HG03460 (cell line): Measurements from ENCODE around the gene PBRM1.

Experiments used
- ATAC-seq: cut with Tn5 transposase; IDR thresholded peaks from one replicate; pipeline ENCODE4 v1.9.1; 2021; ENCODE audit not compliant: unreplicated experiment

PBRM1 gene

DNA sequence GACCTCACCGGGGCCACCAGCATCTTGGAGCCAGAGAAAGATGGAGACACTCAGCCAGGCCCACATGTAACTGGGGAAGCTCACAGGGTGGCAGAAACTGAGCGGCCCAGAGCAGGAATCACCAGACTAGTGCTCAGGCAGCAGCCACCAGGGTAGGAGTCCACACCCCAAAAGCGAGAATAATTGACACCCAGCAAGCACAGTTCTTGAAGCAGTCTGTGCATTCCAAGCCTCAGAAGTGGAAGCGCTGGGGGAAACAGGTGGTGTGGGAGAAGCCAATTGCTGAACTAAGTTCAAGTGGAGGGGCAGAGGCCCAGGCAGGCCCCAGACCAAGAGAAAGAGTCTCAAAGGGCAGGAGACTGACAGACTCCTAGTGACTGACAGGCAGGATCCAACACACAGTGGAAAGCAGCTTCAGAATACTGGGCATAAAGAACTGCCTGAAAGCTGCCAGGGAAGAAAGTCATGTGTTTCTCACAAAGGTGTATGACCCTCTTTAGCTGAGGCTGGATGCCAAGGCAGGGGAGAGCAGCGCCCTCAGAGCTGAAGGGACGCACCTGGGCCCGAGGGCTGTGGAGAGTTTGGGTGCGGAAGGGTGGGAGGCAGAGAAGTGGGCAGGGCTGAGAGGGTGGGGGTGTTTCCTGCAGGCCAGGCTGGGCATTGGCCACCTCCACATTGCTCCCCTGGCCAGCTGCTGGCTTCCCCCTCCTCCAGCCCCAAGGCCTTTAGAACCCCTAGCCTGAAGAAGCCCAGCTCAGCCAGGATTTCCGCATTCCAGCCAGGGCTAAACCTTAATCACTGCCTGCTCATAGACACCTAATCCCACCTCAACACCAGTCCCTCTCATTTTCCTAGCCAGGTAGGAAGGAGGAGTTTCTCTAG lies 159.8 kb downstream of the PBRM1 start:
- no peak for ATAC-seq

DNA sequence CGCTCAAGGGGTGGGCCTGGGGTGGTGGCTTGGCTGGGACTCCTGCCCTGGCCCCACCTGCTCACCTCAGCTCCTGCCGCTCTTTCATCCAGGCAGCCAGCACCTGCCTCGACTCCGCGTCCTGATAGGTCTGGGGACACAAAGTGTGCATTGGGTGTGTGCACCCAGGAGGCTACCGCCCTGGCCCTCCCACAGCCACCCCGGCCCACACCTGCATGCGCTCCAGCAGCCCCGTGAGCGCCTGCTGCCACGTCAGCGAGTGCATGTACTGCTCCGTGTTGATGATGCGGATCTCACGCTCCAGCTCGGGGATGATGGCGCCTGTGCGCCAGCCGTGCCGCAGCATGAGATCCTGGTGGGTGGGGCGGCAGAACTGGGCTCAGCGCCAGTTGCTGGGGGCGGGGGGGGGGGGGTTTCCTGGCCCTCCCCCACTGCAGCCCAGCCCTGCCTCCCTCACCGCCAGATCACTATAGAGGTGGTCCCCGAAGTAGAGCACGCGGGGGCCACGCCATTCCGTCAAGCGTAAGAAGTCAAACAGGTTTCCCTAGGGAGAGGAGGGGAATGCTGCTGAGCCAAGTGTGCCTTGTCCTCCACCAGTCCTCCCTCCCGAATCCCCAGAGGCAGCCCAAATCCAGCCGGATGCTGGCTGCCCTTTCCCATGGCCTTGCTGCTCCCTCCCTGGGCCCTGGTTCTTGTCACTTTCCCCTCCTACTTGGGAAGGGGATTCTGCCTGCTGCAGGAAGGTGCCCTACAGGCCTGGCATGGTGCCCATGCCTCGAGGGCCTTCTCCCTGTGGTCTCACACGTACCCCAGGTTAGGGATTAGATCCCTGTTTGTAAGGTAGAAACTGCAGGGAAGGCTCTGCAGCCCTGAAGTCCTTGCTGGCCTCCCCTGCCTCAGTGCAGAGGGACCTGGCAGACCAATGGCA lies 160.7 kb downstream of the PBRM1 start:
- no peak for ATAC-seq

DNA sequence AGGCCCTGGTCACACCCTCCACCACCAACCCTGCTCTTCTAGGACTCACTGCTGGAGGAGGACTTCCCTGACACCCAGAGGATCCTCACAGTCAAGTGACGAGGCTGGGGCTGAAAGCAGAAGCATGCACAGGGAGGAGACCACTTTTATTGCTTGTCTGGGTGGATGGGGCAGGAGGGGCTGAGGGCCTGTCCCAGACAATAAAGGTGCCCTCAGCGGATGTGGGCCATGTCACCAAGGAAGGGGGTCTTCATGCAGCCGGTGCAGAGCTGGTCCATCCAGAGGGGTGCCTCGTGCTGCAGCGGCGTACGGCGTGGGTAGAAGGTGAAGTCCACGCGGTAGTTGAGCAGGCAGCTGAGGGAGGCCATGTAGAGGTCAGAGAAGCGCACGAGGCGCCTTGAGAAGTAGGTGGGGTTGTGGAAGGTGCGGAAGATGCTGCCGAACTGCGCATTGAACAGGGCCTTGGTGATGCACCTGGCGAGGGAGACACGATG lies 161.4 kb downstream of the PBRM1 start:
- no peak for ATAC-seq

DNA sequence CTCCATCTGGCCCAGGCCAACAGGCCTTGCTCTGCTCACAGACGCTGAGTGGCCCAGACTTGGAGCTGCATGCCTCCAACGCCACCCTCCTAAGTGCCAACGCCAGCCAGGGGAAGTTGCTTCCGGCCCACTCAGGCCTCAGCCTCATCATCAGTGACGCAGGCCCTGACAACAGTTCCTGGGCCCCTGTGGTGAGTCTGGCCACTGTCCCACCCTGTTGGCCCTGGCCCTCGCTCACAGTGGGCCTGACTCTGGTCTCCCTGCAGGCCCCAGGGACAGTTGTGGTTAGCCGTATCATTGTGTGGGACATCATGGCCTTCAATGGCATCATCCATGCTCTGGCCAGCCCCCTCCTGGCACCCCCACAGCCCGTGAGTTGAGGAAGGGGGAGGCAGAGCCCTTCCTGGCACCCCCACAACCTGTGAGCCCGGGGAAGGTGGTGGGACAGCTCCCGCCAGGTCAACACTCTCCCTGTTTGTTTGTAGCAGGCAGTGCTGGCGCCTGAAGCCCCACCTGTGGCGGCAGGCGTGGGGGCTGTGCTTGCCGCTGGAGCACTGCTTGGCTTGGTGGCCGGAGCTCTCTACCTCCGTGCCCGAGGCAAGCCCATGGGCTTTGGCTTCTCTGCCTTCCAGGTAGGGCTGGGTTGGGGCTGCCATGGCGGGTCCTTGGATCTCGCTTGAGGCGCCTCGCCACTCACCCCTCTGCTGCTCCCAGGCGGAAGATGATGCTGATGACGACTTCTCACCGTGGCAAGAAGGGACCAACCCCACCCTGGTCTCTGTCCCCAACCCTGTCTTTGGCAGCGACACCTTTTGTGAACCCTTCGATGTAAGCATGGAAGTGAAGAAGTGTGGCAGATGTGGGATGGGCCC lies 162.1 kb downstream of the PBRM1 start:
- no peak for ATAC-seq

DNA sequence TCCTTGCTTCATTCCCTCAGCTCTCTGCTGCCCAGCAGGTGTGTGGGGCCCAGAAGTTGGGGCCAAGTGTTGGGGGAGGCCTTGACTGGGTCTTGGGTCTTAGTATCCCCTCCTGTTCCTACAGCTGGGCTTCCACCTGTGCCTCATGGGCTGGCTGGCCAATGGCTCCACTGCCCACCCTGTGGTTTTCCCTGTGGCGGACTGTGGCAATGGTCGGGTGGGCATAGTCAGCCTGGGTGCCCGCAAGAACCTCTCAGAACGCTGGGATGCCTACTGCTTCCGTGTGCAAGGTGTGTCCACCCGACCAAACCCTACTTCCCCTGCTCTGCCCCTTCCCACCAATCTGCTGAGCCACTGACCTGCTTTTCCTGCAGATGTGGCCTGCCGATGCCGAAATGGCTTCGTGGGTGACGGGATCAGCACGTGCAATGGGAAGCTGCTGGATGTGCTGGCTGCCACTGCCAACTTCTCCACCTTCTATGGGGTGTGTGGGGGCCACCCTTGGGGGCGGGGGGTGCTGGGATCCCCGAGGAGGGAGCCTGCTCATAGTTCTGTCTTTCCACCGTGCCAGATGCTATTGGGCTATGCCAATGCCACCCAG lies 163.0 kb downstream of the PBRM1 start:
- ATAC-seq: no peak

DNA sequence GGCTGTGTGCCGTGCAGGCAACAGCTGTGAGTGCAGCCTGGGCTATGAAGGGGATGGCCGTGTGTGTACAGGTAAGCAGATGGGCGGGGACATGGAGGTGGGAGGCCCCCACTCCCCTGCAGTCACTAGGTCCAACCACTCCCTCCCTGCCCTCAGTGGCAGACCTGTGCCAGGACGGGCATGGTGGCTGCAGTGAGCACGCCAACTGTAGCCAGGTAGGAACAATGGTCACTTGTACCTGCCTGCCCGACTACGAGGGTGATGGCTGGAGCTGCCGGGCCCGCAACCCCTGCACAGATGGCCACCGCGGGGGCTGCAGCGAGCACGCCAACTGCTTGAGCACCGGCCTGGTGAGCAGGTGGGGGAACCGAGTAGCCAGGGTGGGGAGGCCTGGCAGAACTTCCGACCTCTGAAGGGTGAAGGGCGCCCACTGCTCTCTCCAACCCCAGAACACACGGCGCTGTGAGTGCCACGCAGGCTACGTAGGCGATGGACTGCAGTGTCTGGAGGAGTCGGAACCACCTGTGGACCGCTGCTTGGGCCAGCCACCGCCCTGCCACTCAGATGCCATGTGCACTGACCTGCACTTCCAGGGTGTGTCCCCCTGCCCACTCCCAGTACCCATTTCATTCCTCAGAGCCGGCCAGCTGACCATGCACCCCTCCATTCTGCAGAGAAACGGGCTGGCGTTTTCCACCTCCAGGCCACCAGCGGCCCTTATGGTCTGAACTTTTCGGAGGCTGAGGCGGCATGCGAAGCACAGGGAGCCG lies 163.6 kb downstream of the PBRM1 start:
- no peak for ATAC-seq

DNA sequence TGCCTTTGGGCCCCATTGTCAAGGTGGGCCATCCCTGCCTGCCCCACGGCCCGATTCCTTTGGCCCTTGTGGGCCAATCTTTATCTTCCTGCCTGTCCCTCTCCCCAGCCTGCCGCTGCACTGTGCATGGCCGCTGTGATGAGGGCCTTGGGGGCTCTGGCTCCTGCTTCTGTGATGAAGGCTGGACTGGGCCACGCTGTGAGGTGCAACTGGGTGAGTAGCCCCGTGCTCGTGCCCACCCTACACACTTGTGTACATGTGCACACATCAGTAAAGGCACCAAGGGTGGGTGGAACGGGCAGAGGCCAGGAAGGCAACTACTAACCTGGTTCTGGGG lies 164.3 kb downstream of the PBRM1 start:
- ATAC-seq: no peak

DNA sequence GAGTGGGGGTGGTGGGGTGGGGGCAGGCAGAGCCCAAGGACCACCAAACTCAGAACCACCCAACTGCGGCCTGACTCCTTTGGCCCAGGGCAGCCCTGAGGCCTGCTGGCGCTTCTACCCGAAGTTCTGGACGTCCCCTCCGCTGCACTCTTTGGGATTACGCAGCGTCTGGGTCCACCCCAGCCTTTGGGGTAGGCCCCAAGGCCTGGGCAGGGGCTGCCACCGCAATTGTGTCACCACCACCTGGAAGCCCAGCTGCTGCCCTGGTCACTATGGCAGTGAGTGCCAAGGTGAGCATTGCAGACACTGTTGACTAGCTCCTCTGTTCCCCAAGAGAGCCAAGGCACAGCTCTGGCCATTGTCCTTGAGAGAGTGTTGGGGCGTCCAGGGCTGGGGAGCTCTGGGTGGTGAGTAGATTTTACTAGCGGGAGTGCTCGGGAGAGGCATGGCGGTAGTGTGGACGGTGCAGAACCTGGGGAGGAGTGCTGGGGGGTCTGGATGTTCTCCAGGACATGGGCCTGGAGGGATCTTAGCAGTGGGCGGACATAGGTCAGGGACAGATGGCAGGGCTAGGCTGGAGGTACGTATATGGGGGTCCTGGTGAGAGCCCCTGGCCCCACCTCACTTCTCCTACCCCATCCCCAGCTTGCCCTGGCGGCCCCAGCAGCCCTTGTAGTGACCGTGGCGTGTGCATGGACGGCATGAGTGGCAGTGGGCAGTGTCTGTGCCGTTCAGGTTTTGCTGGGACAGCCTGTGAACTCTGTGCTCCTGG lies 164.8 kb downstream of the PBRM1 start:
- no peak for ATAC-seq

DNA sequence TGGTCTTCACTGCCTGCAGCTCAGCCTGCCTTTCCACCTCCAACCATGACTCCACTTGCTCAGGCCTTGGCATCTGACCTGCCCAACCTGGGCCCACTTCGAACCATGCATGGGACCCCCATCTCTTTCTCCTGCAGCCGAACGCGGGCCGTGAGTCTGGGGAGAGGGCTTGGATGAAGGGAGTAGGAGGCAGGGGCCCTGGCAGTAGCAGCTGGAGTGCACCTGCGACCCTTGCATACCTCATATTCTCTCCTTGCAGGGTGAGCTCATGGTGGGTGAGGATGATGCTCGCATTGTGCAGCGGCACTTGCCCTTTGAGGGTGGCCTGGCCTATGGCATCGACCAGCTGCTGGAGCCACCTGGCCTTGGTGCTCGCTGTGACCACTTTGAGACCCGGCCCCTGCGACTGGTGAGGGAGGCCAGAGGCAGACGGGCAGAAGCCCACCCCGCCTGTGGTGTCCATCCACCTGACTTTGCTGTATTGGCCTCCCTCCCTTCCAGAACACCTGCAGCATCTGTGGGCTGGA lies 165.5 kb downstream of the PBRM1 start:
- ATAC-seq: no peak

DNA sequence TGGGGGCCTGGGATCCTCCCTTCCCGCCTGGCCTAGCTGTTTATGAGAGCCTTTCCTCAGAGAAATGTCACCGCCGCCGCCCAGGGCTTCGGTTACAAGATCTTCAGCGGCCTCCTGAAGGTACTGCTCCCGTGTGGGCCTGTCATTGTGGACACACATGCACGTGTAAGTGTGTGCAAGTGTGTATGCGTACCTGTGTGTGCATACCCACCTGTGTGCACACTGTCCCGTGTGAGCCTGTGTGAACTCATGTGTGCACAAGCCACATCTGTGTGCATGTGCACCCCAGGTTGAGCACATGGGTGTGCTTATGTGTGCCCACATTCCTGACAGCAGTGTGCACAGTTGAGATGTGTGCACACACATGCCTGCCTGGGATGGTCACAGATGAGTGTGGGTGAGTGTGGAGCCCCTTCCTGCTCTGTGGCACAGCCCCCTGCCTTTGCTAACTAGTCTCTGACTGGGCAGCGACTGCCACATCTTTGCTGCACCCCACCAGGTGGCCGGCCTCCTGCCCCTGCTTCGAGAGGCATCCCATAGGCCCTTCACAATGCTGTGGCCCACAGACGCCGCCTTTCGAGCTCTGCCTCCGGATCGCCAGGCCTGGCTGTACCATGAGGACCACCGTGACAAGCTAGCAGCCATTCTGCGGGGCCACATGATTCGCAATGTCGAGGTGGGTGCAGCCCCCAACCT lies 166.1 kb downstream of the PBRM1 start:
- no peak for ATAC-seq

DNA sequence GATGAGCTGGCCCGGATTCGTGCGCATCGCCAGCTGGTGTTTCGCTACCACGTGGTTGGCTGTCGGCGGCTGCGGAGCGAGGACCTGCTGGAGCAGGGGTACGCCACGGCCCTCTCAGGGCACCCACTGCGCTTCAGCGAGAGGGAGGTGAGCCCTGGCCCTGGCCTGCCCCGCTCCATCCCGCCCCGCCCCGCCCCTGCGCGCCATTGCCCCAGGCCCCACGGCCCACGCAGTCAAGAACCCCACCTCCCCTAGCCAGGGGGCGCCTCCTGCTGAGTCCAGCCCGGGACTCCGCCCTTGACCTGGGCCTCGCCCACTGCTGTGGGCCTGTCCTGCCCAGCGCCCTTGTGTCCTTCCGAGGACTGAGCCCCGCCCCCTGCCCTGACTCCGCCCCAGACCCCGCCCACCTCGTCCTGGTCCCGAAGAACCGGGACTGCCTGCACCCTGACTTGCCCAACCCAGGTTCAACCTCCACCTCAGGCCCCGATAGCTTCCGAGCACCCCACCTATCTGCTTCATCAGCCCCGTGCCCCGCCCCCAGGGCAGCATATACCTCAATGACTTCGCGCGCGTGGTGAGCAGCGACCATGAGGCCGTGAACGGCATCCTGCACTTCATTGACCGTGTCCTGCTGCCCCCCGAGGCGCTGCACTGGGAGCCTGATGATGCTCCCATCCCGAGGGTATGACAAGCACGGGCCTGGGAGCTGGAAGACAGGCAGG lies 166.8 kb downstream of the PBRM1 start:
- ATAC-seq: no peak

DNA sequence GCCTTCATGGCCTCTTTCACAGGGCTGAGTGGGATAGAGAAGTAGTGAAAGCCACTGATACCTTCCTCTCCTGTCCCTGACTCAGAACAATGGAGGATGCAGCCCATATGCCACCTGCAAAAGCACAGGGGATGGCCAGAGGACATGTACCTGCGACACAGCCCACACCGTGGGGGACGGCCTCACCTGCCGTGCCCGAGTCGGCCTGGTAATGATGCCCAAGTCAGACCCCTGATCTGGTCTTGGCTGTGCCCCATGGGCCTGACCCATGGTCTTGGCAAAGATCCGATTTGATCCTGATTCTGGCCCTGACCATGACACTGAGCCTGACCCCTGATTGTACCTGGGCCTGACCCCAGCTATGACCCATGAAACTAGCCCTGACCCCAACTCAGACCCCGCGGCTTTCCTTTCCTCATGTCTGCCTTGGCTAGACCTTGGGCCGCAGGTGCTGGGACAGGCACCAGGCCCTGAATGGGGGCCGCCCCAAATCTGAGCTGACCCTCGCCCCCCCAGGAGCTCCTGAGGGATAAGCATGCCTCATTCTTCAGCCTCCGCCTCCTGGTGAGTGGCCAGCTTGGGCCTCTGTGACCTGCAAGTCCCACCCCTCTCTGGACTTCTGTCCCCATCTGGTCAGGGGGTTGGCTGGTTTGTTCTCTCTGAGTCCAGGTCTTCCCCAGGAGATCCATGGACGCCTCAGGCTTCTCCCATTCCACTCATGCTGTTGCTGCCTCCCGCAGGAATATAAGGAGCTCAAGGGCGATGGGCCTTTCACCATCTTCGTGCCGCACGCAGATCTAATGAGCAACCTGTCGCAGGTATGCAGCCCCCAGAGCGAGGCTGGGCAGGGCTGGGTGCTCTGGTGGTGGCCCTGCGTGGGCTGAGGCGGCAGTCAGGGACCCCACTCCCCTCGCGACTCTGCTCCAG lies 167.7 kb downstream of the PBRM1 start:
- ATAC-seq: no peak

DNA sequence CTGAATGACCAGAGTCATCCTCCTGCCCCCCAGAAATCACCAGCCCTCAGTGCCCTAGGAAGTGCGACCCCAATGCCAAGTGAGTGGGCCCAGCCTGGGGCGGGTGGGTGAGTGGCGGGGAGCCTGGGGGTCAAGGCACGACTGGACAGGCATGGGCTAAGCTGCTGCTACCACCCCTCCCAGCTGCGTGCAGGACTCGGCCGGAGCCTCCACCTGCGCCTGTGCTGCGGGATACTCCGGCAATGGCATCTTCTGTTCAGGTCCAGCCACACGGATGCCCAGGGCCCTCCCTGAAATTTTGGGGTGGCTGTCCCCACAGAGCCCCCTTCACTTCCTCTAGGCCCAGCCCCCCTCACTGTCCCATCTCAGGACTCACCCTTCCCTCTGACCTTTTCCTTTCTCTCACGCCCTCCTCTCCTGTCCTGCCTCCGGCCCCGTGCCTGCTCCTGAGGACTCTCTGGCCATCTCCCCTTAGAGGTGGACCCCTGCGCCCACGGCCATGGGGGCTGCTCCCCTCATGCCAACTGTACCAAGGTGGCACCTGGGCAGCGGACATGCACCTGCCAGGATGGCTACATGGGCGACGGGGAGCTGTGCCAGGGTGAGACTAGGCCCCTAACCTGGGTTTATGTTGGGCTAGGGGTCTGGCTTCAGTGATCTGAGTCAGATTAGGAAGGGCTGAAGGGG lies 169.1 kb downstream of the PBRM1 start:
- ATAC-seq: no peak

DNA sequence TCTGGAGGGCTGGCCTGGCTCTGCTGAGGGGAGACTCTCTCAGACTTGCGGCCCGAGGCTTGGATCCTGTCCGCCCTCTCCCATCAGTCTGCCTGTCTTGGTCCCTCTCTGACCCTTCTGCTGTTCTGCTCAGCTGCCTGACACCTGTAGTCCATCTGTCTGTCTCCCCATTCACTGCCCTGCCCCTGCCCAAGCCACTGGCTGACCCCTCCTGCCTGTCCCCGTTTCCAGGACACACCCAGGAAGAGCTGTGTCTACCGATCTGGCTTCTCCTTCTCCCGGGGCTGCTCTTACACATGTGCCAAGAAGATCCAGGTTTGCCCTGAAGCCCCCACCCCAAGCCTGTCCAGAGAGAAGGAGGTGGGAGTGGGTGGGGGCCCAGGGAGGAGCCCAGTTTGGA lies 170.5 kb downstream of the PBRM1 start:
- no peak for ATAC-seq

DNA sequence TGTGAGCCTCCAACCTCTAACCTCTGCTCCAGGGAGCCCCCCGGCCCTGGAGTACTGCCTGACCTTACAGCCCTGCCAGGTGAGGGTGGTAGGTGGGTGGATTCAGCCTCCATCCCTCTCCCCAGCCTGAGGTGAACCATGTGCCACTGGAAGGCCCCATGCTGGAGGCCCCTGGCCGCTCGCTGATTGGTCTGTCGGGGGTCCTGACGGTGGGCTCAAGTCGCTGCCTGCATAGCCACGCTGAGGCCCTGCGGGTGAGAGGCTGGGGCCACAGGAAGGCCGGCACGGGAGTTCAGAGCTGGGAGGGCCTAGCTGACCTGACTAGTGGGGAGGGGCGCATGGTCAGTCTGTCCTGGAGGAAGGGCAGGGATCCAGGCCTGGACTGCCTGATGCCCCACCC lies 171.1 kb downstream of the PBRM1 start:
- no peak for ATAC-seq

DNA sequence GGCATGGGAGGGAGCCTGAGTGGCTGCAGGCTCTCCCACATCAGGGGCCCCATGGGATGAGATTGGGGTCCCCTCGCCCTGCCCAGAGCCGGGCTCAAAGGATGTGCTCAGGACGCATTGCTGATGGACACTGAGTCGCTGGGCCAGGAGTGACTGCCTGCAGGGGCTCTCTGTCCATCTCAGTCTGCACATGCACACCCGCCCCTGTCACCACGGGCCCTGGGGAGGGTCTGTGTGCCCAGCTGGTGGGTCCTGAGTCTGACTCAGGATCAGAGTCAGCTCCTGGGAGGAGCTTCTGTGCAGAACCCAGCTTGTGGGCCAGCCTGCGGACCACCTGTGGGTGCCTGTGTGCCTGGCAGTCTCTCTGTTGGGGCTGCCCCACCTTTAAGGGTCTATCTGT lies 172.4 kb downstream of the PBRM1 start:
- ATAC-seq: no peak
